ENCODE measurements around the gene KIR3DL2.

DNA sequence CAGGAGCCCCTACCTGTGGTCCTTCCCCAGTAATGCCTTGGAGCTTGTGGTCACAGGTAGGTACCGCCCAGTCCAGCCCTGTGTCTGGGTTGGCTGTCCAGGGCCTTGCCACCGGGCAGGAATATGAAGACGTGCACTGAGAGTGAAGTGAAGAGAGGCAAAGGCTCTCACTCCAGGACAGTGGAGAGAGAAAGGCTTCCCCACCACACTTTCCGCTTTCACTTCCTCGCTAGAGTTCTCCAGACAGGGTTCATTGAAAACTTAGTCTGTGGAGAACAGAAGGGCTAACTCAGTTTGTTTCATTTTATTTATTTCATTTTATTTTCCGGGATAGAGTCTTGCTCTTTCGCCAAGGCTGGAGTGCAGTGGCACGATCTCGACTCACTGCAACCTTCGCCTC is 38.0 kb downstream of the KIR3DL2 start:
- TF ChIP-seq, protein P1, sequence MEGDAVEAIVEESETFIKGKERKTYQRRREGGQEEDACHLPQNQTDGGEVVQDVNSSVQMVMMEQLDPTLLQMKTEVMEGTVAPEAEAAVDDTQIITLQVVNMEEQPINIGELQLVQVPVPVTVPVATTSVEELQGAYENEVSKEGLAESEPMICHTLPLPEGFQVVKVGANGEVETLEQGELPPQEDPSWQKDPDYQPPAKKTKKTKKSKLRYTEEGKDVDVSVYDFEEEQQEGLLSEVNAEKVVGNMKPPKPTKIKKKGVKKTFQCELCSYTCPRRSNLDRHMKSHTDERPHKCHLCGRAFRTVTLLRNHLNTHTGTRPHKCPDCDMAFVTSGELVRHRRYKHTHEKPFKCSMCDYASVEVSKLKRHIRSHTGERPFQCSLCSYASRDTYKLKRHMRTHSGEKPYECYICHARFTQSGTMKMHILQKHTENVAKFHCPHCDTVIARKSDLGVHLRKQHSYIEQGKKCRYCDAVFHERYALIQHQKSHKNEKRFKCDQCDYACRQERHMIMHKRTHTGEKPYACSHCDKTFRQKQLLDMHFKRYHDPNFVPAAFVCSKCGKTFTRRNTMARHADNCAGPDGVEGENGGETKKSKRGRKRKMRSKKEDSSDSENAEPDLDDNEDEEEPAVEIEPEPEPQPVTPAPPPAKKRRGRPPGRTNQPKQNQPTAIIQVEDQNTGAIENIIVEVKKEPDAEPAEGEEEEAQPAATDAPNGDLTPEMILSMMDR (conservative IDR thresholded peaks at IDR 0.05): no peak
- TF ChIP-seq EZH2 (IDR thresholded peaks at IDR 0.05; ENCODE audit: low read depth): no peak
